ENCODE data around the gene GJE1. TPM values are rescaled to one million over a fixed set of nuclear protein-coding genes. Genes with fewer than 3 reads are reported as not detected.

GJE1 gene
- total and polyA plus RNA-seq, 12 donors: not detected

DNA sequence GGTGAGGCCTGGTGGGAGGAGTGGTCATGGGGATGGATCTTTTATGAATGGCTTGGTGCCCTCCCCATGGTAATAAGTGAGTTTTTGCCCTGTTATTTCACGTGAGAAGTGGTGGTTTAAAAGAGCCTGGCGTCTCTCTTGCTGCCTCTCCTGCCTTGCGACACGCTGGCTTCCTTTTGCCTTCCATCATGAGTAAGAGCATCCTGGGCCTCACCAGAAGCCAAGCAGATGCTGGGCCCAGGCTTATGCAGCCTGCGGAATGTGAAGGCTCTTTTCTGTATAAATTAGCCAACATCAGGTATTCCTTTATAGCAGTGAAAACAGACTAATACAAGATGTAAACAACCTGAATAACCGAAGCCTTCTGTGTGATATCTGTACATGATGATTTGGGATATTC, 42.0 kb downstream of the GJE1 start:
- no peaks in the 10 kb centered on the region for H3K27me3 ChIP-seq
- H3K36me3 ChIP-seq: peaks cover 0 to 92% (median 44%) of the 10 kb centered on the region in 9 donors
- ATAC-seq: no peak
- intact Hi-C loops (cut with DNase I): no loop called here
- peaks cover 0 to 24% (median 9%) of the 10 kb centered on the region in 11 donors for H3K9me3 ChIP-seq
- no peaks in the 10 kb centered on the region for H3K4me1 ChIP-seq
- H3K4me3 ChIP-seq: no peak overlapping the region
- TF ChIP-seq CTCF (IDR thresholded peaks at IDR 0.05): no peak
- no peak overlapping the region for H3K27ac ChIP-seq
- WGBS, 2 donors: 93 to 96% methylated on average over 6 of the region's 6 CpGs
- DNase-seq: no peak

- DNase-seq: no peak
- Histone ChIP-seq H3K27ac (no peak overlapping the region), H3K27me3 (no peaks in the 10 kb centered on the region), H3K4me3 (no peak overlapping the region), H3K9me3 (peaks cover 0 to 24% (median 9%) of the 10 kb centered on the region in 11 donors), H3K36me3 (peaks cover 0 to 57% (median 33%) of the 10 kb centered on the region in 9 donors), H3K4me1 (peaks cover 0 to 3% (median 0%) of the 10 kb centered on the region in 9 donors)
- no peak for TF ChIP-seq CTCF (IDR thresholded peaks at IDR 0.05)
- intact Hi-C loops (cut with DNase I): no loop called here
- no peak for ATAC-seq
Observed at GRCh38 chr6:142178129-142178528, 45.4 kb downstream of the GJE1 start.

- intact Hi-C loops (cut with DNase I): no loop called here
- H3K4me1 ChIP-seq: peaks cover 0 to 16% (median 5%) of the 10 kb centered on the region in 9 donors
- ATAC-seq (no peak), DNase-seq (no peak)
- H3K27ac ChIP-seq: no peak overlapping the region
- no peaks in the 10 kb centered on the region for H3K27me3 ChIP-seq
- H3K4me3 ChIP-seq: no peak overlapping the region
- H3K36me3 ChIP-seq: peaks cover 0 to 20% (median 14%) of the 10 kb centered on the region in 9 donors
- no peak for TF ChIP-seq CTCF (IDR thresholded peaks at IDR 0.05)
- peaks cover 0 to 23% (median 9%) of the 10 kb centered on the region in 11 donors for H3K9me3 ChIP-seq
Observed at GRCh38 chr6:142182004-142182403, 49.3 kb downstream of the GJE1 start.

GRCh38 chr6:142183351-142183750, 50.6 kb downstream of the GJE1 start:
- ATAC-seq: no peak

More at GRCh38 chr6:142183351-142183750, 50.6 kb downstream of the GJE1 start:
- Histone ChIP-seq H3K27ac (no peak overlapping the region), H3K36me3 (peaks cover 0 to 11% (median 3%) of the 10 kb centered on the region in 9 donors), H3K27me3 (no peaks in the 10 kb centered on the region), H3K4me3 (no peak overlapping the region), H3K4me1 (peaks cover 0 to 21% (median 11%) of the 10 kb centered on the region in 9 donors), H3K9me3 (peaks cover 0 to 9% (median 2%) of the 10 kb centered on the region in 11 donors)
- WGBS, 2 donors: 92 to 97% methylated on average over 1 of the region's 1 CpG
- intact Hi-C loops (cut with DNase I): no loop called here
- DNase-seq: no peak
- no peak for TF ChIP-seq CTCF (IDR thresholded peaks at IDR 0.05)

Data from heart right ventricle (tissue), 16 donors.